ENCODE data around the gene CNOT4. TPM values are rescaled to one million over a fixed set of nuclear protein-coding genes. Genes with fewer than 3 reads are reported as not detected.

CNOT4 gene
- total RNA-seq, 1 experiment from 2014 or later: 14.6 TPM

GRCh38 chr7:135386776-135387175, 123.1 kb downstream of the CNOT4 start (continued):
- TF ChIP-seq PRDM15 (CRISPR knock-in tag; IDR thresholded peaks at IDR 0.05) (no peak), TEAD4 (CRISPR knock-in tag; IDR thresholded peaks at IDR 0.05) (no peak)

GRCh38 chr7:135386181-135386580, 123.7 kb downstream of the CNOT4 start:
- Mint-ChIP-seq H3K27ac (peak overlapping the region; percentile 50), H3K4me3 (no peak overlapping the region), H3K4me1 (peaks cover 27% of the 10 kb centered on the region), H3K9me3 (no peaks in the 10 kb centered on the region), H3K36me3 (no peaks in the 10 kb centered on the region), H3K27me3 (ENCODE audit: low read depth) (no peaks in the 10 kb centered on the region)
- ChIA-PET POLR2A (no interaction called here), CTCF (interaction anchor here (1.1 to 1.5 kb wide), 2 partner anchors 50 to 112 kb away, joined by 4 to 7 read pairs; no protein-coding TSS in a partner anchor)
- no peak for TF ChIP-seq AR (CRISPR knock-in tag; IDR thresholded peaks at IDR 0.05)
- no peak for TF ChIP-seq ZNF138 (CRISPR knock-in tag; conservative IDR thresholded peaks at IDR 0.05)
- TF ChIP-seq ZNF423 (CRISPR knock-in tag; IDR thresholded peaks at IDR 0.05): no peak
- TF ChIP-seq ETV6 (CRISPR knock-in tag; IDR thresholded peaks at IDR 0.05): no peak
- TF ChIP-seq ERG (CRISPR knock-in tag; IDR thresholded peaks at IDR 0.05): no peak
- no peak for TF ChIP-seq MXD4 (CRISPR knock-in tag; IDR thresholded peaks at IDR 0.05; ENCODE audit: borderline replicate concordance)
- no peak for TF ChIP-seq ZNF219 (CRISPR knock-in tag; IDR thresholded peaks at IDR 0.05; ENCODE audit: borderline replicate concordance)
- no peak for TF ChIP-seq ATF1 (CRISPR knock-in tag; IDR thresholded peaks at IDR 0.05)
- no peak for TF ChIP-seq ZMAT4 (CRISPR knock-in tag; IDR thresholded peaks at IDR 0.05)
- TF ChIP-seq SOX15 (CRISPR knock-in tag; IDR thresholded peaks at IDR 0.05): no peak
- no peak for TF ChIP-seq ESRRA (CRISPR knock-in tag; IDR thresholded peaks at IDR 0.05; ENCODE audit: borderline replicate concordance)
- TF ChIP-seq ZNF396 (CRISPR knock-in tag; IDR thresholded peaks at IDR 0.05; ENCODE audit: borderline replicate concordance): no peak
- no peak for TF ChIP-seq NFE2L1 (CRISPR knock-in tag; IDR thresholded peaks at IDR 0.05)
- no peak for TF ChIP-seq TEAD1 (CRISPR knock-in tag; IDR thresholded peaks at IDR 0.05)
- no peak for TF ChIP-seq JUN (CRISPR knock-in tag; IDR thresholded peaks at IDR 0.05)
- no peak for TF ChIP-seq NFYB (CRISPR knock-in tag; conservative IDR thresholded peaks at IDR 0.05; ENCODE audit: low read depth)
- TF ChIP-seq ATF2 (CRISPR knock-in tag; IDR thresholded peaks at IDR 0.05; ENCODE audit: borderline replicate concordance, low read depth): no peak
- no peak for TF ChIP-seq STAT6 (CRISPR knock-in tag; conservative IDR thresholded peaks at IDR 0.05; ENCODE audit: low read depth)
- no peak for TF ChIP-seq CDX4 (CRISPR knock-in tag; IDR thresholded peaks at IDR 0.05; ENCODE audit: borderline replicate concordance)
- TF ChIP-seq NR1H2 (CRISPR knock-in tag; IDR thresholded peaks at IDR 0.05): no peak
- DNase-seq (ENCODE audit: low spot score): no peak
- no peak for ATAC-seq

All from WTC11 (cell line).